WERI-Rb-1 (cell line): ENCODE data around the gene FHL5.

Experiments used
- DNase-seq: peaks from one replicate; pipeline ENCODE4 v3.0.0-alpha.2; 2020
- H3K27ac ChIP-seq: fragments of 250-450 bp; sonication (Bioruptor Pico); 2 replicates; pipeline ENCODE4 v1.5.1; 2020; ENCODE audit warnings: mild to moderate bottlenecking, moderate library complexity
- H3K27me3 ChIP-seq: fragments of 250-450 bp; sonication (Bioruptor Pico); 2 replicates; pipeline ENCODE4 v1.5.1; 2021; ENCODE audit warnings: mild to moderate bottlenecking, low read depth, moderate library complexity; ENCODE audit not compliant: insufficient read depth, severe bottlenecking
- H3K36me3 ChIP-seq: fragments of 250-450 bp; sonication (Bioruptor Pico); 2 replicates; pipeline ENCODE4 v1.5.1; 2020; ENCODE audit warnings: mild to moderate bottlenecking, moderate library complexity
- H3K4me3 ChIP-seq: 2 replicates; pipeline ENCODE4 v1.5.1; 2011; ENCODE audit warnings: low read depth, mild to moderate bottlenecking, control low read depth, low read length
- H3K9me3 ChIP-seq: fragments of 250-450 bp; sonication (Bioruptor Pico); 2 replicates; pipeline ENCODE4 v1.5.1; 2021; ENCODE audit warnings: mild to moderate bottlenecking, moderate library complexity; ENCODE audit not compliant: severe bottlenecking
- CTCF ChIP-seq: IDR thresholded peaks from 2 replicates; pipeline ENCODE4 v1.5.1; 2011; ENCODE audit warnings: low read depth, mild to moderate bottlenecking, control low read depth, inconsistent platforms, low read length

The FHL5 gene

GRCh38 chr6:96652552-96652951, 89.6 kb downstream of the FHL5 start:
- no peaks in the 10 kb centered on the region for H3K36me3 ChIP-seq
- no peaks in the 10 kb centered on the region for H3K9me3 ChIP-seq
- no peak overlapping the region for H3K27ac ChIP-seq
- no peak overlapping the region for H3K4me3 ChIP-seq
- H3K27me3 ChIP-seq, result no peaks in the 10 kb centered on the region
- no peak for TF ChIP-seq CTCF
- DNase-seq, result no peak

- H3K27ac ChIP-seq, result no peak overlapping the region
- H3K27me3 ChIP-seq, result no peaks in the 10 kb centered on the region
- H3K9me3 ChIP-seq, result no peaks in the 10 kb centered on the region
- no peaks in the 10 kb centered on the region for H3K36me3 ChIP-seq
- TF ChIP-seq CTCF, result no peak
- H3K4me3 ChIP-seq, result no peak overlapping the region
- no peak for DNase-seq
These were observed 90.3 kb downstream of the FHL5 start for GRCh38 chr6:96653181-96653580.

- TF ChIP-seq CTCF, result no peak
- H3K27ac ChIP-seq, result no peak overlapping the region
- no peak overlapping the region for H3K4me3 ChIP-seq
- no peaks in the 10 kb centered on the region for H3K27me3 ChIP-seq
- H3K9me3 ChIP-seq, result no peaks in the 10 kb centered on the region
- no peak for DNase-seq
- H3K36me3 ChIP-seq, result no peaks in the 10 kb centered on the region
These were observed 93.6 kb downstream of the FHL5 start for GRCh38 chr6:96656567-96656966.

- Histone ChIP-seq H3K27ac (no peak overlapping the region), H3K27me3 (no peaks in the 10 kb centered on the region), H3K4me3 (no peak overlapping the region), H3K9me3 (no peaks in the 10 kb centered on the region), H3K36me3 (no peaks in the 10 kb centered on the region)
- TF ChIP-seq CTCF, result no peak
- DNase-seq, result peak; percentile 43
These were observed 94.4 kb downstream of the FHL5 start for GRCh38 chr6:96657344-96657743.

- no peak for TF ChIP-seq CTCF
- Histone ChIP-seq H3K36me3 (no peaks in the 10 kb centered on the region), H3K9me3 (no peaks in the 10 kb centered on the region), H3K4me3 (no peak overlapping the region), H3K27ac (no peak overlapping the region), H3K27me3 (no peaks in the 10 kb centered on the region)
- no peak for DNase-seq
These were observed 96.3 kb downstream of the FHL5 start for GRCh38 chr6:96659084-96659845.
